ENCODE measurements around the gene TMEM260. TPM values are rescaled to one million over a fixed set of nuclear protein-coding genes. Genes with fewer than 3 reads are reported as not detected.

TMEM260 gene
- total RNA-seq, 1 donor from 2014 or later, result 19.7 TPM

GRCh38 chr14:56561606-56562005, 18.0 kb upstream of the TMEM260 start:
- H3K27ac Mint-ChIP-seq (ENCODE audit: unreplicated experiment), result no peak overlapping the region
- H3K36me3 Mint-ChIP-seq (ENCODE audit: low read depth), result peaks cover 6% of the 10 kb centered on the region
- H3K27me3 Mint-ChIP-seq (ENCODE audit: low read depth), result peaks cover 50% of the 10 kb centered on the region
- no peak overlapping the region for H3K4me3 Mint-ChIP-seq
- no peaks in the 10 kb centered on the region for H3K4me1 Mint-ChIP-seq
- no peak for TF ChIP-seq CTCF (conservative IDR thresholded peaks at IDR 0.05)
- DNase-seq (ENCODE audit: low read depth, low spot score), result no peak
- peaks cover 14% of the 10 kb centered on the region for H3K9me3 Mint-ChIP-seq

GRCh38 chr14:56562883-56563282, 16.7 kb upstream of the TMEM260 start:
- Mint-ChIP-seq H3K27ac (ENCODE audit: unreplicated experiment) (no peak overlapping the region), H3K4me3 (no peak overlapping the region), H3K36me3 (ENCODE audit: low read depth) (peaks cover 6% of the 10 kb centered on the region), H3K9me3 (peaks cover 14% of the 10 kb centered on the region), H3K27me3 (ENCODE audit: low read depth) (peaks cover 52% of the 10 kb centered on the region), H3K4me1 (no peaks in the 10 kb centered on the region)
- TF ChIP-seq CTCF (conservative IDR thresholded peaks at IDR 0.05), result no peak
- DNase-seq (ENCODE audit: low read depth, low spot score), result no peak

- H3K4me3 Mint-ChIP-seq, result no peak overlapping the region
- no peaks in the 10 kb centered on the region for H3K4me1 Mint-ChIP-seq
- peaks cover 57% of the 10 kb centered on the region for H3K27me3 Mint-ChIP-seq (ENCODE audit: low read depth)
- H3K27ac Mint-ChIP-seq (ENCODE audit: unreplicated experiment), result no peak overlapping the region
- H3K36me3 Mint-ChIP-seq (ENCODE audit: low read depth), result peaks cover 6% of the 10 kb centered on the region
- TF ChIP-seq CTCF (conservative IDR thresholded peaks at IDR 0.05), result no peak
- H3K9me3 Mint-ChIP-seq, result peaks cover 10% of the 10 kb centered on the region
- DNase-seq (ENCODE audit: low read depth, low spot score), result no peak
Measured at GRCh38 chr14:56569174-56569573, 10.4 kb upstream of the TMEM260 start.

- Mint-ChIP-seq H3K9me3 (peaks cover 7% of the 10 kb centered on the region), H3K36me3 (ENCODE audit: low read depth) (peaks cover 3% of the 10 kb centered on the region), H3K4me1 (no peaks in the 10 kb centered on the region), H3K27me3 (ENCODE audit: low read depth) (peaks cover 57% of the 10 kb centered on the region), H3K4me3 (no peak overlapping the region), H3K27ac (ENCODE audit: unreplicated experiment) (no peak overlapping the region)
- TF ChIP-seq CTCF (conservative IDR thresholded peaks at IDR 0.05), result no peak
- no peak for DNase-seq (ENCODE audit: low read depth, low spot score)
Measured at GRCh38 chr14:56570295-56570694, 9.3 kb upstream of the TMEM260 start.

- H3K36me3 Mint-ChIP-seq (ENCODE audit: low read depth), result no peaks in the 10 kb centered on the region
- H3K27me3 Mint-ChIP-seq (ENCODE audit: low read depth), result peaks cover 6% of the 10 kb centered on the region
- no peak for TF ChIP-seq CTCF (conservative IDR thresholded peaks at IDR 0.05)
- DNase-seq (ENCODE audit: low read depth, low spot score), result no peak
- peak overlapping the region; percentile 94 for H3K27ac Mint-ChIP-seq (ENCODE audit: unreplicated experiment)
- no peaks in the 10 kb centered on the region for H3K9me3 Mint-ChIP-seq
- H3K4me1 Mint-ChIP-seq, result peaks cover 22% of the 10 kb centered on the region
- H3K4me3 Mint-ChIP-seq, result peak overlapping the region; percentile 95
Measured at GRCh38 chr14:56580221-56580711, 668 bp downstream of the TMEM260 start.

All from neural crest cell (in vitro differentiated cells).